Measurements from ENCODE around the gene ACSL5. TPM values are rescaled to one million over a fixed set of nuclear protein-coding genes. Genes with fewer than 3 reads are reported as not detected.
"Not testable (repeated sequence)": the region's sequence is repeated elsewhere in the genome, so short reads cannot be mapped to it uniquely, and the experiment has no call there.

Gene ACSL5
- total RNA-seq, 1 donor from 2014 or later = not detected

GRCh38 chr10:112395809-112396530, 22.1 kb downstream of the ACSL5 start:
- DNase-seq (ENCODE audit: low spot score in 2 of 2, unreplicated experiment in 2 of 2) = no peak
- no peaks in the 10 kb centered on the region for H3K9me3 Mint-ChIP-seq
- no peak overlapping the region for H3K27ac Mint-ChIP-seq
- TF ChIP-seq CTCF (IDR thresholded peaks at IDR 0.05; ENCODE audit: unreplicated experiment) = no peak
- peaks cover 16% of the 10 kb centered on the region for H3K27me3 Mint-ChIP-seq (ENCODE audit: low read depth)
- H3K4me3 Mint-ChIP-seq = no peak overlapping the region
- no peaks in the 10 kb centered on the region for H3K4me1 Mint-ChIP-seq
- H3K36me3 Mint-ChIP-seq = no peaks in the 10 kb centered on the region

- Mint-ChIP-seq H3K27ac (no peak overlapping the region), H3K4me3 (no peak overlapping the region), H3K27me3 (ENCODE audit: low read depth) (peaks cover 24% of the 10 kb centered on the region), H3K4me1 (no peaks in the 10 kb centered on the region), H3K36me3 (no peaks in the 10 kb centered on the region), H3K9me3 (no peaks in the 10 kb centered on the region)
- no peak for TF ChIP-seq CTCF (IDR thresholded peaks at IDR 0.05; ENCODE audit: unreplicated experiment)
- DNase-seq (ENCODE audit: low spot score in 2 of 2, unreplicated experiment in 2 of 2) = no peak
These were observed 23.7 kb downstream of the ACSL5 start for GRCh38 chr10:112397592-112397991.

- Mint-ChIP-seq H3K9me3 (peaks cover 3% of the 10 kb centered on the region), H3K27me3 (ENCODE audit: low read depth) (peaks cover 47% of the 10 kb centered on the region), H3K4me3 (no peak overlapping the region), H3K36me3 (no peaks in the 10 kb centered on the region), H3K4me1 (no peaks in the 10 kb centered on the region), H3K27ac (no peak overlapping the region)
- no peak for DNase-seq (ENCODE audit: low spot score in 2 of 2, unreplicated experiment in 2 of 2)
- TF ChIP-seq CTCF (IDR thresholded peaks at IDR 0.05; ENCODE audit: unreplicated experiment) = no peak
These were observed 29.0 kb downstream of the ACSL5 start for GRCh38 chr10:112402917-112403316.

- Mint-ChIP-seq H3K4me1 (no peaks in the 10 kb centered on the region), H3K9me3 (peaks cover 3% of the 10 kb centered on the region), H3K27me3 (ENCODE audit: low read depth) (peaks cover 54% of the 10 kb centered on the region), H3K36me3 (no peaks in the 10 kb centered on the region), H3K4me3 (no peak overlapping the region), H3K27ac (no peak overlapping the region)
- no peak for DNase-seq (ENCODE audit: low spot score in 2 of 2, unreplicated experiment in 2 of 2)
- no peak for TF ChIP-seq CTCF (IDR thresholded peaks at IDR 0.05; ENCODE audit: unreplicated experiment)
These were observed 30.7 kb downstream of the ACSL5 start for GRCh38 chr10:112404617-112405016.

GRCh38 chr10:112406806-112407205, 32.9 kb downstream of the ACSL5 start:
- H3K27me3 Mint-ChIP-seq (ENCODE audit: low read depth) = peaks cover 65% of the 10 kb centered on the region
- DNase-seq (ENCODE audit: low spot score in 2 of 2, unreplicated experiment in 2 of 2); H3K27ac Mint-ChIP-seq; H3K4me3 Mint-ChIP-seq; H3K4me1 Mint-ChIP-seq; H3K9me3 Mint-ChIP-seq; H3K36me3 Mint-ChIP-seq: not testable (repeated sequence)

GRCh38 chr10:112407696-112408095, 33.8 kb downstream of the ACSL5 start:
- no peak for DNase-seq (ENCODE audit: low spot score in 2 of 2, unreplicated experiment in 2 of 2)
- no peak for TF ChIP-seq CTCF (IDR thresholded peaks at IDR 0.05; ENCODE audit: unreplicated experiment)
- Mint-ChIP-seq H3K4me1 (no peaks in the 10 kb centered on the region), H3K36me3 (no peaks in the 10 kb centered on the region), H3K9me3 (peaks cover 3% of the 10 kb centered on the region), H3K4me3 (no peak overlapping the region), H3K27me3 (ENCODE audit: low read depth) (peaks cover 62% of the 10 kb centered on the region), H3K27ac (no peak overlapping the region)

All from mesothelial cell of epicardium (in vitro differentiated cells).